Measurements from ENCODE around the gene LAYN. TPM values are rescaled to one million over a fixed set of nuclear protein-coding genes. Genes with fewer than 3 reads are reported as not detected.

The LAYN gene
- total and polyA plus RNA-seq, 12 donors = 1.6 to 4.9 (median 4.0) TPM

DNA sequence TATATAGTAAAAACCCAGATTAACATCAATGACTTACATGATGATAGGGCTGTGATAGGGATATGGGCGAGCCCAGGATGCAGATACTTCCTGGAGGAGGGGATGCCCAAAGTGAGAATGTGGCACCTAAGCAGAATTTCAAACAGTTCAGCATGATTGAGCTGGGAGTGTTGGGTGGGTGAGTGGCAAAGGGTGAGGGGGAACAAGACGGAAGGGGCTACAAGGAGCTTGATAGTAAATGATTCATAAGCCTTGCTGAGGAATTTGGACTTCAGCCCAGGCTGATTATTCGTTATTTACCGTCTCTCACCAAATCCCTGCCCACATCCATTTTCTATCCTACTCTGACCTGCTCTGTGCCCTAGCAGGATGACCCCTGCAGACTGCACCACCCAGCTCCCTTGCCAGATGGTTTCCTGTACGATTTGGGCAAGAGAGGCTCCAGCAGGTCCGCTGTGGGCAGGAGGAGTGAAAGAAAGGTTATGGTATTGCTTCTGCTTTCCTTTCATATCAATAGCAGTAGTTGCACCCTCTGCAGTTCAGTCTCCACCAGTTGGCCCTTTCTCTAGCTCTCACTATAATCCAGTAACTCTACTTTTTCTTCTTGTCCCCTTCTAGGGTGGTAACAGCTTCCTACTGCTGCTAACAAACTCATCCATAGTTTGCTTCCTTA lies 31.4 kb downstream of the LAYN start:
- WGBS, 2 donors = 58% methylated on average over 6 of the region's 6 CpGs
- intact Hi-C loops (cut with DNase I) = no loop called here
- Histone ChIP-seq H3K9me3 (no peaks in the 10 kb centered on the region), H3K4me3 (no peak overlapping the region), H3K27ac (no peak overlapping the region), H3K36me3 (no peaks in the 10 kb centered on the region), H3K4me1 (peaks cover 0 to 35% (median 15%) of the 10 kb centered on the region in 9 donors), H3K27me3 (no peaks in the 10 kb centered on the region)
- no peak for DNase-seq
- ATAC-seq = peak in 1 of 8 donors; percentile 18
- TF ChIP-seq, protein P1, sequence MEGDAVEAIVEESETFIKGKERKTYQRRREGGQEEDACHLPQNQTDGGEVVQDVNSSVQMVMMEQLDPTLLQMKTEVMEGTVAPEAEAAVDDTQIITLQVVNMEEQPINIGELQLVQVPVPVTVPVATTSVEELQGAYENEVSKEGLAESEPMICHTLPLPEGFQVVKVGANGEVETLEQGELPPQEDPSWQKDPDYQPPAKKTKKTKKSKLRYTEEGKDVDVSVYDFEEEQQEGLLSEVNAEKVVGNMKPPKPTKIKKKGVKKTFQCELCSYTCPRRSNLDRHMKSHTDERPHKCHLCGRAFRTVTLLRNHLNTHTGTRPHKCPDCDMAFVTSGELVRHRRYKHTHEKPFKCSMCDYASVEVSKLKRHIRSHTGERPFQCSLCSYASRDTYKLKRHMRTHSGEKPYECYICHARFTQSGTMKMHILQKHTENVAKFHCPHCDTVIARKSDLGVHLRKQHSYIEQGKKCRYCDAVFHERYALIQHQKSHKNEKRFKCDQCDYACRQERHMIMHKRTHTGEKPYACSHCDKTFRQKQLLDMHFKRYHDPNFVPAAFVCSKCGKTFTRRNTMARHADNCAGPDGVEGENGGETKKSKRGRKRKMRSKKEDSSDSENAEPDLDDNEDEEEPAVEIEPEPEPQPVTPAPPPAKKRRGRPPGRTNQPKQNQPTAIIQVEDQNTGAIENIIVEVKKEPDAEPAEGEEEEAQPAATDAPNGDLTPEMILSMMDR (IDR thresholded peaks at IDR 0.05) = no peak

DNA sequence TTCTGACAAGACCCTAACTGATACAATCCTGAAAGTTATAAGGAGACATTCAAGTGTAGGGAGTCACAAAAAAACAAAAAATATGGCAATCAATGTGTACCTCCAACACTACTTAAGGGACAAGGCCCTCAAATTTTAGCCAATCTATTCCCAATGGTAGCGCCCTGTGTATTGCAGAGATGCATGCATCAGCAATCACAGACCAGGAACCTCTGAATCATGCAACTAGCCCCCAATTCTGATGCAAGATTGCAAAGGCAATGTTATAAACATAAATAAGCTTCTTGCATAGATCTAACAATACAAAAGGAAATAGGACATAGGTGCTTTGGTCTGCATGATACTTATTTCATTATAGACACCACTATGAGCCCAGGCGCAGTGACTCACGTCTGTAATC lies 32.1 kb downstream of the LAYN start:
- Histone ChIP-seq H3K4me3 (no peak overlapping the region), H3K4me1 (peaks cover 0 to 35% (median 15%) of the 10 kb centered on the region in 9 donors), H3K27me3 (no peaks in the 10 kb centered on the region), H3K27ac (peak overlapping the region in 1 of 10 donors; percentile 83), H3K9me3 (no peaks in the 10 kb centered on the region), H3K36me3 (no peaks in the 10 kb centered on the region)
- TF ChIP-seq, protein P1 (IDR thresholded peaks at IDR 0.05) = no peak
- no peak for DNase-seq
- intact Hi-C loops (cut with DNase I) = no loop called here
- ATAC-seq = no peak
- WGBS, 2 donors = 95% methylated on average over 3 of the region's 3 CpGs

DNA sequence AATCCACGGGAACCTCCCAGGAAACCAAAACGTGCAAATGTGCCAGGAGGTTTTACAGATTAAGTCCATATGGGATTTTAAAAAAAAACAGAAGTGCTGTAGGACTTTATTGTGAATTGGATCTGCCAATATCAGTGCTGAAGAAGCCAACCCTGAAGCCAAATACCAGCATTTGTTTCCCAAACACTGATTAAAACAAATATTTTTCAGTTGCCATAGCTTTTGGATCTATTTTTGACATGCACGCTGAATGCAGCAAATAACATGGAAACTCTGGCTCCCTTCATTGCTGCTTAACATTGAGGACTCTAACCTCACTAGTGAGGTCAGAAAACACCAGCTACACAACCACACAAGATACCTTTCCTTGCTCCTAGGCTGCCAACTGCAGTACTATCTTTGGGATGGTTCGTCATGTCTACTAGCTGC lies 33.3 kb downstream of the LAYN start:
- peaks cover 0 to 35% (median 15%) of the 10 kb centered on the region in 9 donors for H3K4me1 ChIP-seq

DNA sequence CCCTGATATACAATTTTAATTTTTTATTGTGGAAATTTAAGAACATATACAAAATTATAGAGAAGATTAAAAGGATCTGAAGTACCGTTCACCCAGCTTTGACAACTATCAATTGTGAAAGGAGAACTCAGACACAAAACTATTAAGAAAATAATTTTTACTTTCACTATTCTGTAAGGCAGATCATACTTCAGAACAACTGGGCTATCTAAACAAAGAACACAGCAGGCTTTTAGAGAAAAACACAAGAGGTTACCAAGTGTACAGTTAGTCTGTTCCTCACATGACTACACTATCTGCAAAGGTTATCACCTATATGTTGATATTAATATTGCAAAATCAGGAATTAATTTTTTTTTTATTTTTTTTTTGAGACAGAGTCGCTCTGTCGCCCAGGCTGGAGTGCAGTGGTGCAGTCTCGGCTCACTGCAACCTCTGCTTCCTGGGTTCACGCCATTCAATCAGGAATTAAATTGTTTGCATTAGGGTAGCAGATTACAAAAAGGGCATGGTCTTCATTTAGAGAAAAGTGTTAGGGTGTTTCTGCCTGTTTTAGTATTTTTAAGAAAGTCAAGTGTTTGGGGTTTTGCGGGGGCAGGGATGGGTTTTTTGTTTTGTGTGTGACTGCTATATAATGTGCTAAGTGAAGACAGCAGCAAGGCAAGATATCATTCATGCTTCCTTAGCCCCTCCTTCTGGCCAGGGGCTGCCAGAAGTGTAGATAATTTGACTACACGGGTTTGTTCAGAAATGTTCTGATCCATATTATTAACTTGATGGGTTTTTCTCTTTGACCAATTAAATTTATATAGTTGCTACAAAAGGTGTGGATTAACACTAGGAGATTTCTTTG lies 34.1 kb downstream of the LAYN start:
- no peaks in the 10 kb centered on the region for H3K36me3 ChIP-seq

More for the DNA sequence above, 33.3 kb downstream of the LAYN start:
- Histone ChIP-seq H3K4me3 (peak overlapping the region in 6 of 10 donors; percentile 8 to 45 (median 31)), H3K36me3 (no peaks in the 10 kb centered on the region), H3K27ac (peak overlapping the region; percentile 4 to 83 (median 57)), H3K9me3 (no peaks in the 10 kb centered on the region), H3K27me3 (no peaks in the 10 kb centered on the region)
- ATAC-seq (peak; percentile 82 to 96 (median 92)), DNase-seq (peak in 1 of 2 donors; percentile 45)
- WGBS, 2 donors = 13 to 18% methylated on average over 4 of the region's 4 CpGs
- intact Hi-C loops (cut with DNase I) = no loop called here
- TF ChIP-seq, protein P1 (IDR thresholded peaks at IDR 0.05) = no peak

More for the DNA sequence above, 34.1 kb downstream of the LAYN start:
- peak overlapping the region; percentile 4 to 83 (median 57) for H3K27ac ChIP-seq
- peak in 6 of 8 donors; percentile 5 to 49 (median 24) for ATAC-seq
- H3K4me3 ChIP-seq = peak overlapping the region in 7 of 10 donors; percentile 8 to 45 (median 34)
- TF ChIP-seq, protein P1 (IDR thresholded peaks at IDR 0.05) = peak in 1 of 9 donors; percentile 9
- 29 to 32% methylated on average over 7 of the region's 7 CpGs for WGBS, 2 donors
- no peaks in the 10 kb centered on the region for H3K27me3 ChIP-seq
- DNase-seq = no peak
- H3K4me1 ChIP-seq = peaks cover 0 to 33% (median 15%) of the 10 kb centered on the region in 9 donors
- H3K9me3 ChIP-seq = no peaks in the 10 kb centered on the region
- intact Hi-C loops (cut with DNase I) = no loop called here
